Skin of body (tissue), 2 donors: Measurements from ENCODE around the gene CDCP2. TPM values are rescaled to one million over a fixed set of nuclear protein-coding genes. Genes with fewer than 3 reads are reported as not detected.
A peak's percentile ranks its signal among the peaks of the same experiment; 100 is the strongest.
"Not testable (repeated sequence)": the region's sequence is repeated elsewhere in the genome, so short reads cannot be mapped to it uniquely, and the experiment has no call there.

Experiments
- DNase-seq: peaks from one replicate; lab custom pipeline; 2025; lab: John Stamatoyannopoulos, UW
- total RNA-seq: library from RNA; depleted of rRNA; stranded (reverse); fragments of >200 nt; gene quantifications from one replicate; pipeline ENCODE4 v1.2.3, GENCODE V29; 2014

Gene CDCP2
- total RNA-seq, 1 donor from 2014 or later, result 0.10 TPM

DNA sequence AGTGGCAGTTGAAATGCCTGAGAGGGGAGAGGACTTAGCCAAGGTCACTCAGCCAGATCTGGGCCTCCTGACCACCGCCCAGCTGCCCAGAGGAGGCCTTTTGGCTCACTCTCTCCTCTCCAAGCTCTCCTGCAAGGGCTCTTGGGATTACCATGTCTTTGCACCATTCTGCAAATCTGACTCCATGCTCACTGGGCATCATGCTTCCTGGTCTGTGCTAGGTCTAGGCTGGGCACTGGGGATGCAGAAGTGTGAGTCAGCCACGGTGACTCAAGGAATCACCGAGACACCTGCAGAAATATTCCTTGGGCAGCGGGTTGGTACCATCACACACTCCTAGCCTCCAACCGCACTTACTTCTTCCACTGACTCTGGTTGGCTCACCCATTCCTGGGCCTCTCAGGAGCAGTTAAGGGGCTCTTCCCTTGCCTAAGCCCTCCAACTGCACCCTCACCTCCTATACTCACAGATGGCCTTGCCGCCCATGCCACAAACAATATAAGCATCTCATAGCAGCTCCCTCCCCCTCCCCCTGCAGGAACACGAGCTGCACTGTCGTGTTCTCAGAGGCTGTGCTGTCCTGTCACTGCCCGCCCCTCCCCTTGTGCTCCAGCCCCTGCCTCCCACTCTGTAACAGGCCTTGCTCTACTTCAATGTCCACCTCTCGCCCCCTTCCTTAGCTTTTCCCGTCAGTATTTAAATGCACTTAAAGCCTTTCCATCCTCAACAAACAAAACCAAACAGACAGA is 34.8 kb downstream of the CDCP2 start:
- no peak for DNase-seq

GRCh38 chr1:54115520-54115919 is 37.3 kb downstream of the CDCP2 start:
- no peak for DNase-seq

DNA sequence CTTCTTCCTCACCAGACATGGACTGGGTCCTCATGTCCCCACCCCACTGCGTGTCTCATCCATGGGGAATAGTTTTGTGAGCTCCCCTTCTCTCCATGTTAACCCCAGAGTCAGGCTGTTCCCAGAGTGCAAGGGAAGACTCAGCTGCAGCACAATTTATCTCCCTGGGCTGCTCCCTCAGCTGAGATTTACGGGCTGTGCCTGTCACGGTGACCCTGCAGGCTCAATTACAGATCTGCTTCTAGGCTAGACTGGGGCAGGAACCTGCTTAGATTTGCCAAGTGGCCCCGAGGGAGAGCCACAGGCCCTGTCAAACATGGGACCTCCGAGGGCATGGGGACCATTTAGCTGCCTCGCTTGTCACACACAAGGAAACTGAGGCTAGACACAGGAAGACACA is 37.8 kb downstream of the CDCP2 start:
- DNase-seq, result no peak

DNA sequence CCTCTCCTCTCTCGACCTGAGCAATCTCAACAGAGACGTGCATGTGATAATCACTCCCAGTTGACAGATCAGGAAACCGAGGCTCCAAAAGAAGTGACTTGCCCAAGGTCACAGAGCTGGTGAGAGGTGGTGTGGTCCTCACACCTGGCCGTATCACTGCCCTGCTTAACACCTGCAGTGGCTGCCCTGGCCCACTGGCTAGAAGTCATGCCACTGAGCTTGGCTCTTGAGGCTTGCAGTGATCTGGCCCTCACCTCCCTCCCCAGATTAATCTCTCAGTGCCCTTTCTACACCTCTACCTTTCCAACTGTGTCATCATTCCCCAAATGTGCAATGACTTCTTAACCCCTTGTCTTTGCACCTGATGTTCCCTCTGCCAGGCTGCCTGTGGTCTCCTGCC is 38.8 kb downstream of the CDCP2 start:
- no peak for DNase-seq

GRCh38 chr1:54112705-54113368 is 40.0 kb downstream of the CDCP2 start:
- DNase-seq, result no peak

DNA sequence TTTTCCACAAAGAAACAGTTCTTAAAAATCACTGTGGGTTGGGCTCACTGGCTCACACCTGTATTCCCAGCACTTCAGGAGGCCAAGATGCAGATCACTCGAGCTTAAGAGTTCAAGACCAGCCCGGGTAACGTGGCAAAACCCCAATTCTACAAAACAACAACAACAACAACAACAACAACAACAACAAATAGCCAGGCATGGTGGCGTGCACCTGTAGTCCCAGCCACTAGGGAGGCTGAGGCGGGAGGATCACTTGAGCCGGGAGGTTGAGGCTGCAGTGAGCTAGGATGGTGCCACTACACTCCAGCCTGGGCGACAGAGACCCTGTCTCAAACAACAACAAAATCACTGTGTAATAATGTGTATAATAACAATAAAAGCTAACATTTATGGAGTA is 40.8 kb downstream of the CDCP2 start:
- no peak for DNase-seq

DNA sequence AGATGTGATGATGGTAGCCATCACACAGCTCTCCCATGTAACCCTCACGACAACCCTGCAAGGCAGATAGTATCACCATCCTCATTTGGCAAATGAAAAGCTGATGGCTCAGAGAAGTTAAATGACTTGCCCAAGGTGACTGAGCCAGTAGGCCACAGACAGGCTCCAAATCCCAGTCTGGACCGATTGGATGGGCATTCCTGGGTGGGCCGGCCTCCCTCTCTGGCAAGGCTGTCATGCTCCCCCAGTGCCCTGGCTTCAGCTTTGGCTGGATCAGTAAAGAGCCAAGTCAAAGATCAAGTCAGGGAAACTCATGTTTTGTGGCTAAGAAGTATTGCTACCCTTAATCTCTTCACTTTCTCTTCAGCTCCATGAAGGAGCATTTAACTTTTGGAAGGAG is 41.2 kb downstream of the CDCP2 start:
- no peak for DNase-seq

DNA sequence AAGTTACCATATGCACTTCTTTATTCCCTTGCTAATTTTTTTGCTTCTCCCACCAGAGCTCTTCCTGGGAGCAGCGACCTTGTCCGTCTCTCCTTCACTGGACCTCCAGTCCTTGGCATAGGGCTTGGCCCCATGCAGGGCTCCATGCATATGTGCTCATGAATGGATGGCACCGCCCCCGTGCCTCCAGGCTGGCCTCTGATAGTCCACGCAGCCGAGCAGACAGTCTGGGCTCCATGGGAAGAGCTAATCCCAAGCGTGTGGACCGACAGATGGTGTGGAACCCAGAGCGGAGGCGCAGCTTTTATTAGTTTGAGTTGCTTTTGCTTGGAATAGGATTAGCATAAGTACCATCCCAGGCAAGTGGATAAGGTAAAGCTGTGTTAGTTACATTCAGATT is 41.8 kb downstream of the CDCP2 start:
- no peak for DNase-seq

- DNase-seq, result no peak
Measured at GRCh38 chr1:54109129-54110090, 43.4 kb downstream of the CDCP2 start.

DNA sequence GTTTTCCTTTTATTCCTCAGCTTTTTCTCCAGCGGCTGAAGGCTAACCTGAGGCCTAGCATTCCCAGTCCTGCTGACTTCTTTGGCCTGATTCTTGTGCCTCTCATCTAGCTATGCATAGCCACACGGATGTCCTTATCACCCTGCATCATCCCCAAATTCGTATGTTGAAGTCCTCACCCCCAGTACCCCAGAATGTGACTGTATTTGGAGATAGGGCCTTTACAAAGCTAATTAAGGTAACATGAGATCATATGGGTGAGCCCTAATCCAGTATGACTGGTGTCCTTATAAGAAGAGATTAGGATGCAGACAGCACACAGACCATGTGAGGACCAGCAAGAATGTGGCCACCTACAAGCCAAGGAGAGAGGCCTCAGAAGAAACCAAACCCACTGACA is 44.6 kb downstream of the CDCP2 start:
- no peak for DNase-seq

DNA sequence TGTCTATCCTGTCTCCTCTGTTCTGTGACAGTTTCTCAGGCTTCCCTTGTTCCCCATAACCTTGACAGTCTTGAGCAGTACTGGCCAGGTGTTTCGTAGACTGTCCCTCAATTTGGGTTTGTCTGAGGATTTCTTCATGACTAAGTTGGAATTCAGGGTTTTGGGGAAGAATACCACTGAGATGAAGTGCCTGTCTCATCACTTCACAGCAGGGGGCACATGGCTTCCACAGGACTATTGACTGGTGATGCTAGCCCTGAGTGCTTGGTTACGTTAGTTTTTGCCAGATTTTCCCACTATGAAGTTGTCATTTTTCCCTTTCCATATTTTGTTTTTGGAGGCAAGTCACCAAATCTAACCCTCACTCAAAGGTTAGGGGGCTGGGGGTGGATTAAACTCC is 45.7 kb downstream of the CDCP2 start:
- no peak for DNase-seq

- DNase-seq, result no peak
Measured at GRCh38 chr1:54105736-54106269, 47.0 kb downstream of the CDCP2 start.

DNA sequence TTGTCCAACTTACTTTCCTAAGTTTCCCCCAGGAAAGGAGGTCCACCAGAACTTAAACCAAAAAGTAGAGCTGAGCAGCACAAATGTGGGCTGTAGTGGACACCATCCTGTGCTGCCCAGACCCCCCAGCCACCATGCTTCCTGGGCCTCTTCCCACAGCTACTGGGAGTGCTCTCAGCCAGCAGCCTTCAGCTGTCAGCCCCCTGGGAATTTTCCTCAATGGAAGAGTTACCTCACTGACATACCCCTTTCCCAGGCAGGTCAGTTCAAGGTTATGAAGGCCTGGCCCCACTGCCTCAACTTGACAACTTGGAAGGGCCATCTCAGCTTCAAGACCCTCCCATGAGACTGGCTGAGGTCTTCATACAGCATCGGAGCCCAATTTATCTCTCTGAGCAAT is 47.7 kb downstream of the CDCP2 start:
- no peak for DNase-seq

DNA sequence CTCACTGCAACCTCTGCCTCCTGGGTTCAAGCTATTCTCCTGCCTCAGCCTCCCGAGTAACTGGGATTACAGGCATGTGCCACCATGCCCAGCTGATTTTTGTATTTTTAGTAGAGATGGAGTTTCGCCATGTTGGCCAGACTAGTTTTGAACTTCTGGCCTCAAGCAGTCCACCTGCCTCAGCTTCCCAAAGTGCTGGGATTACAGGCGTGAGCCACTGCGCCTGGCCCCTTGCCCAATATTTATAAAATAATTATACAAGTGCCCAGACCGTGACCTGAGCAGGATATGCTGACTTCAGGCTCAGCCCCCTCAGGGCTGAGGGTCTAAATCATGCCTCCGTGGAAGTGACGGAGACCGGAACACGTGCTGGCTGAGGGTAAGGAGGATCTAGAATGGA is 48.2 kb downstream of the CDCP2 start:
- DNase-seq, result not testable (repeated sequence)

DNA sequence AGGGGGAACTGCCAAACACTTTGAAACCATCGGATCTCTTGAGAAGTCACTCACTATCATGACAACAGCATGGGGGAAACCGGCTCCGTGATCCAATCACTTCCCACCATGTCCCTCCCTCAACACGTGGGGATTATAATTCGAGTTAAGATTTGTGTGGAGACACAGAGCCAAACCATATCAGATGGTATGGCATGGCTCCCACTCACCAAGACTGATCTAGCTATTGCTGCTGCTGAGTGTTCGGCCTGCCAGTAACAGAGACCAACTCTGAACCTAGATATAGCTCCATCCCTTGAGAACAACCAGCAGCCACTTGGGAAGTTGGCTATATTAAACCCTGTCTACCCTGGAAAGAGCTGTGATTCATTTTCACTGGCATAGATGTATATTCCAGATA is 49.4 kb downstream of the CDCP2 start:
- no peak for DNase-seq

GRCh38 chr1:54100500-54100899 is 52.3 kb downstream of the CDCP2 start:
- DNase-seq, result no peak

GRCh38 chr1:54099061-54099610 is 53.7 kb downstream of the CDCP2 start:
- DNase-seq, result peak; percentile 3

DNA sequence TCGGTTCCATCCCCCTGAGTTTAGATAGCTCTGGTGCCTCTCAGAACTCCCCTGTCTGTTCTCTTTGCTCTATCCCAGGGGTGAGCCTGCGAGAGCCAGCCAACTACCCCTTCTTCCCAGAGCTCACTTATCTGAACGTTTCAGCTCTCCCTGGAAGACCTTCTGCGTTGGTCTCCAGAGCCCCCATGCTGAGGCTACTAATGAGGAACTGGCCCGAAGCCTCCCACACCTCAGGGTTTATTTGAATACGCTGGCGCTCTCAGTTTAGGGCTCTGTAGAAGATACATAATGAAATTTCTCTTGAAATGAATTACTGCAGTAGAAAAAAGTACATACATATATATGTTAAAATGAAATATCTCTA is 55.9 kb downstream of the CDCP2 start:
- no peak for DNase-seq

DNA sequence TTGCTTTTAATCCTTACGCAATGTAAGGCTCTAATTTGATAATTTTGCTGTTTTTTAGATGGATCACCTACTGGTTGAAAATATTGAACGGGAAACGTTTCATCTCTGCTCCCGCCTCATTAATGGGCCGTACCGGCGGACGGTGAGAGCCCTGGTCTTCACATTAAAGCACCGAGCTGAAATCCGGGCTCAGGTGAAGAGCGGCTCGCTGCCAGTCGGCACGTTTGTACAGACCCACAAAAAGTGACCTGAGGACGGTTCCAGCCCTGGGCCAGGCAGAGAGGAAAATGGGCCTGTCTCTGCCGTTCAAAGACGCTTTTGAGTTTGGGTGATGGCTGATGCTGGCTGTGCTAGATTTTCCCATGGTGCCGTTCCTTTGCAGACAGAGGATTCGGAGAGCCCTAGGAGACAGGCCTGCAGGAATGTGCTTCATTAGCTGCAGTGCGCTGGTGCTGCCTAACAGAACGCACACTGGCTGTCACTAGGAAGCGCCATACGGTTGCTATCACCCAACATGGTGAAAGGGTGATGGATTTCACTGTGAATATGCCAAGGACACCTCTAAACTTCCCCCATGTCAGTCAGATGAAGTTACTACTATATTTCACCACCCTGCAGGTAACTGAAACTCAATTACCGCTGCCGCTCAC is 56.4 kb downstream of the CDCP2 start:
- no peak for DNase-seq

DNA sequence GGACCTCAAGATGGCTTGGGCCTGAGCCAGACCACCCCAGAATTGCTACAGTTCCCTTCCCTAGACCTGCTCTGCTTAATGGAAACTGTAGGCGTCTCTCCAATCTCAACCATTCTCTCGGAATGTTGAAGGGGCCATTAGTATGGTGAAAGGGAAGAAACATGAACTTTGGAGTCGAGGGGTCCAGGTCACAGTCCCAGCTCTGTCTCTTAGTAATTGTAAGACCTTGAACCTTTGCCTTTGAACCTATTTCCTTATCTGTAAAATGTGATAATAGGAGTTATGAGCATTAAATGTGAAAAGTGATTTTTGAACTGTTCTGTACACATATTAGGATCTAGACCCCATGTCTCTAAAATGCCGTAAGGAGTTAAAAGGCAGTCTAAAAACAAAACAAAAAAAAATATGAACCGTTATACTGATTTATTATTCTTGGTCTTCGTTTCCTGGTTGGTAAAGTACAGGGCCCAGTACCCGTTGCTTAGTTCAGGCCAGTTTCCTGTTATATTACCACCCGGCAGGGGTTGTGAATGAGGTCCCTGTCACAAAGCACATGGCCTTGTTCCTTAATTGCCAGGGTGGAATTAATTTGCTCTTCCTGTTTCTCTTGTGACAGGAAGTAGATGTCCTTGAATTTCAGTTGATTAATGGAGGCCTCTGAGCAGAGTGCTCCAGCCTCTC is 57.1 kb downstream of the CDCP2 start:
- DNase-seq, result peak; percentile 28

GRCh38 chr1:54094730-54095105 is 58.1 kb downstream of the CDCP2 start:
- not testable (repeated sequence) for DNase-seq
